NOMO-1 (cell line): ENCODE data around the gene CPSF2.
A peak's percentile ranks its signal among the peaks of the same experiment; 100 is the strongest.

Experiments used
- DNase-seq, 2 experiments: peaks; one replicate each; lab custom pipeline; 2025; ENCODE audit not compliant: unreplicated experiment in 2 of 2; lab: John Stamatoyannopoulos, UW

The CPSF2 gene

DNA sequence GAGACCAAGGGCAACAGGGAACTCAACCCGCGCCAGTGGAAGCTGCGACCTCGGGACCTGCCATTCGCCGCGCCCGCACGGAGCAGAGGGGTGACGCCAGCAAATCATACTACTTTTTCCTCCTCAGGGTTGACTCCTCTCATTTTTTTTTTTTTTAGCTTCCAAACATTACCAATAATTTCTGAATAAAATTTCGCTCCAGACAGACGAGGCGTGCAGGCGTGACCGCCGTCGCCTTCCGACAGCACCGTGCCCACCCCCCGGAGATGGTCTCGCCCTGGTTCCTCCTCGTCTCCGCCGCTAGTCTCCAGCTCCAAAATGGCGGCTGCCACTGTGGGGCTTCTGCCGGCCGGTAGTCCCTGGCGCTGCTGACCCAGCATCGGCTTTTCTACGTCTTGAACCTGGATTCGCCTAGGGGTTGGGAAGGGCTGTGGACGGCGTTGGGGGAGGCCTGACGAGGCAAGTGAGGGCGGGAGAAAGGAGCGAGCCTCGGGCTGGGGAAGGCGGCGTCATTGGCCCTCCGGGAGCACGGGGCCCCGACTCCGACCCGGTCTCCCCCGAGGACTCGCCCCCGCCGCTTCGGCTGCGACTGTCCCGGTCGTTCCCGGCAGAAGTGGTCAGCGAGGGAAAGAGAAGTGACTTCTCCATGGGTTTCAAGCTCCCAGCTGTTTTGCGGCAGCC, at the start of gene CPSF2, which contains the start of gene NDUFB1:
TSS of gene CPSF2 (plus strand) at position 300 of the 681 bp plus-strand sequence. CDS start 9,016 bp downstream, outside the sequence.
TSS of gene NDUFB1 (minus strand) at position 37 of the 681 bp plus-strand sequence. CDS start 4,069 bp downstream, outside the sequence.
- DNase-seq = peak; percentile 79 to 92

DNA sequence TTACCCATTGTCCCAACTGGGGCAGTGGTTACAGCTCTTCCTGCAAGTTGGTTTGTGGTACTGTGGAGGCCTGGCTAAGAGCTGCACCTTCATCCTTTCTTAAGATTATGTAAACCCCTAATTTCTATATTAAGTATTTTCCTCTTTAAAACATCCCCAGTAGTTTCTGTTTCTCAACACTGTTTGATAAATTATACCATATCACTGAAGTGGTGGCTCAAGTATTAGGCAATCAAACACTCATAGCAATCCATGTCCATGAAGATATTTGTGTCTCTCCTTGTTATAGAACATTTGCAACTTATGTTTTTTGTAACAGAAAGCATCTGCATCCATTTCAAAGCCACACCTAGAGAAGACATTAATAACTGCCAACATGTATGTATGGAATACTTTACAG, 47.2 kb upstream of the CPSF2 start:
- DNase-seq = peak; percentile 68 to 92

DNA sequence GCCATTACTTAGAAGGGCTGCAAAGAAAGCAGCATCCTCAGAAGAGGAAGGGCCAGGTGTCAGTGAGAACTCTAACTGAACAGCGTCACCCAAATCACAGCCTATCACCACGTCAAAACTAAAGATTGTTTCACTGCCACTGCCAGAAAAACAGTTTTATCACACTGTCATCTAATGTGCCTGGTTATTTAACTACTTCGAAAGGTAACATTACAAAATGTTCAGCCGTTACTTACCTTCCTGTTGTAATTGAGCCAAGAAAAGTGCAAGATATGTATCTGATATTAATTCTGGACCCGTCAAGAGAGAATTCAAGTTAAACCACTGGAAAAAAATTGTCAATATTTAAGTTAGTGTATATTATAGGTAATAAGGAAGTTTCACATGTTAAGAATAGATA, 33.3 kb upstream of the CPSF2 start:
- DNase-seq = no peak

DNA sequence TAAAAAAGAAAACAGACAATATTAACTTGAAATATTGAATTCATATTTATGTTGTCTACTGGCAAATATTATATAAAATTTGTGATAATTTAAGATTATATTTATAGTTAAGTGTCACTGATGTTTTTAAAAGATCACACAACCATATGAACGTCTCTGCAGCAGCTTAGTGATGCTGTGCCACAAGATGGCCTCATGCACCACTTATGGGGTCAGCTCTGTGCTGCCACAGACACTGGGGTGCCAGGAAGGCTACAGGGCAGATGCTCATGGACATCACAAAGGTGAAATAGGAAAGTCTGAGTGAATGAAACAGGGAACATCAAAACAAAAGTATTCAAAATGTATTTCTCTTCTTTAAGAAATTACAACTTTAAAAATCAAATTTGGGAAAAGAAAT, 28.4 kb upstream of the CPSF2 start:
- DNase-seq = no peak

DNA sequence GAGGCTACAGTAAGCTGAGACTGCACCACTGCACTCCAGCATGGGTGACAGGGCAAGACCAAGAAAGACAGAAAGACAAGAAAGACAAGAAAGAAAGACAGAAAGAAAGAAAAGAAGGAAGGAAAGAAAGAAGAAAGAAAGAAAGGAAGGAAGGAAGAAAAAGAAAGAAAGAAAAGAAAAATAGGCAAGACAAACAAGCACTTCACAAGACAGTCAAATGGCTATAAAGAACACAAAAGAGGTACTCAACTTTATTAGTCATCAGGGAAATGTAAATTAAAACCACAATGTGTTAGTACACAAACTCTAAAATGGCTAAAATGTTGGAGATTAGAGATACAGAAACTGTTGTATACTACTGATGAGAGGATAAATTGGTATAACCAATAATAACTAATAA, 22.0 kb upstream of the CPSF2 start:
- no peak for DNase-seq

DNA sequence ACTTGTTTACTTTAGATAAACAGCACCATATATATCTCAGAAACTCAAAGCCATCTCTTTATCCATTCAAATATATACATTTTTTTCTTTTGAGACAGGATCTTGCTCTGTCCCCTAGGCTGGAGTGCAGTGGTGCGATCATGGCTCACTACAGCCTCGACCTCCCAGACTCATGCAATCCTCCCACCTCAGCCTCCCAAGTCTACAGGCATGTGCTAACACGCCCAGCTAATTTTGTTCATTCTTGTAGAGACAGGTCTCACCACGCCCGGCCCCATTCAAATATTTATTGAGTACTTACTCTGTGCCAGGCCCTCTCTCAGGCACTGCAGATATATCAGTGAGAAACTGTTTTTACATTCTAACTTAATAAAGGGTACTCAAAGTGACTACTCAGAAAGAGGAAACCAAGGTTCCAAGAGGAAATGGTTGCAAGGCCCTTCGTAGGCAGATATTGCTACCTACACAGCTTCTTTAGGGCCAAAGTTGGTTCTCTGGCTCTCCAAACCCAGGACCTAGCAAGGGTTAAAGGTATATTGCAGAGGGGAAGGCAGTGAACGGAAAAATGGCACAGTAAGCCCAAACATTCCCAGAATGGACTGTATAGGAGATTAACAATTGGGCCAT, 18.3 kb upstream of the CPSF2 start:
- DNase-seq = peak in 1 of 2 experiments; percentile 17

DNA sequence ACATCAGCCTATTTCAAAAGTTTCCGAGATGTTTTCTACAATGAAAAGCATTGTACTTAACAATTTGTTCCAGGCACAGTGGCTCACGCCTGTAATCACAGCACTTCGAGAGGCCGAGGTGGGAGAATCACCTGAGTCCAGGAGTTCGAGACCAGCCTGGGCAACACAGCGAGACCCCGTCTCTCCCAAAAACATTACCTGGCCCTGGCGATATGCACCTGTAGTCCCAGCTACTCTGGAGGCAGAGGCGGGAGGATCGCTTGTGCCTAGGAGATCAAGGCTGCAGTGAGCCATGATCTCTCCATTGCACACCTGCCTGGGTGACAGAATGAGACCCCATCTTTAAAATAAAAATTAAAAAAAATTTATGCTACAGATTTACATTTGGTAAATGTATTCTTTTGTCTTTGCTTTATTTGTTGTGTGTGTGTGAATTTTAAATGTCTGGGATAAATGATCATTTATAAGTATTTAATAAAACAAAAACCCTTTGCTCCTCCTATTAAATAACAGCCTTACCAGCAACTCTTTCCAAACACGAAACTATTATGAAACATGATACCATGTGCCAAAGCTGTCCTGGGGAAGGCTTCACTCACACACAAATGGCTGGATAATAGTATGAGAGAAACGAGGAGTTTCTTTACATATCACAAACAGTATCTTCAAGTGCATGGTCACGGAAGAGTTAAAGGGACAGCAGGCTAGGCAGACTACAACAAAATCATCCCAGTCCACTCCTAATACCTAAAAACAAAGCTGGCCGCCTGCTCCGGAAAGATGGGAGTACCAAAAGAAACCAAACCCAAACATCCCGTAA, 16.5 kb upstream of the CPSF2 start:
- DNase-seq = no peak

DNA sequence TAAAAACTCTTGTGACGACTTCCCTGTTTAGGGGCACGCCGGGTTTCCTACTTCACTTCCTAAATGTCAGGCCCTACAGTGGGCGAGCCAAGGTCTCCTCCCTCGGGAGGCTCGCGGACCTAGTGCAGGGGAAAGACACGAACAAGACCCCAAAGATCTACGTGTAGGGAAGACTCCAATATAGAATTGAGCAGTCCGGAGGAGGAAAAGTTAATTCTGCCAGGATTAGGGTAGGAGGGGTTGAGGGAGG, 16.0 kb upstream of the CPSF2 start:
- DNase-seq = peak; percentile 45 to 46

DNA sequence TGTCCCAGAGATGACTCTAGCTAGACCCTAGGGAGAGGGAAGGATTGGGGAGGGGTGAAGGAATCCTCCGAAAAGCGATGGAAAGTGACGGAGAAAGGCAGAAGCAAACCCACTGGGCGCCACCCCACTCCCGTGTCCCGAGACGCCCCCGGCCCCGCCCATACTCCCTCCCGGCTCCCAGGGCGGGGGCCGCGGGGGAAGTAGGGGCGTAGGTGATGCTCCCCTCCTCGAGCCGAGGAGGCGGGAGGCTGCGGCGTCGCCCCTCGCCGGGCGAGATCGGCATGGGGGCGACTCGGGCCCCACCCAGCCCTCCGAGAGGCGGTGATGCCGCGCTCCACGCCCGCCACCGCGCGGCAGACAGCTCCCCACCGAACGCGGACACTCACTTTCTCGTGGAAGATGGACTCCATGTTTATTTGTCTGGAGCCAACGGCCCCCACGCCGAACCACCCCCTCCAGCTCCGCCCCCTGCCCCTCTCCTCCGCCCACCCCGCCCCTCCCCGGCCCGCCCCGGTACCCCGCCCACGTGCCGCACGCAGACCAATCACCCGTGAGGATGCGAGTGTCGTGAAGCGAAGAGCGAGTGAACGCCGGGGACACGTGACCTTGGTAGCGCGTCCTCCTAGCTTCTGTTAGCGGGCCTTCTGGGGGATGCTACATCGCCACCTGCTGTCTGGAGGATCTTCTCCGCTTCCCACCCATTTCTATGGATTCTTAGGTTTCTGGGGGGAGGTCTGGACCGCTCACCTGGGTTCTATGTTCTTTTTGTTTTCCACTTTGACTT, 15.4 kb upstream of the CPSF2 start, which contains the start of gene ATXN3:
TSS of gene ATXN3 (minus strand) at position 440 of the 784 bp plus-strand sequence. CDS start at position 410, 30 bp downstream.
- peak; percentile 91 to 98 for DNase-seq

DNA sequence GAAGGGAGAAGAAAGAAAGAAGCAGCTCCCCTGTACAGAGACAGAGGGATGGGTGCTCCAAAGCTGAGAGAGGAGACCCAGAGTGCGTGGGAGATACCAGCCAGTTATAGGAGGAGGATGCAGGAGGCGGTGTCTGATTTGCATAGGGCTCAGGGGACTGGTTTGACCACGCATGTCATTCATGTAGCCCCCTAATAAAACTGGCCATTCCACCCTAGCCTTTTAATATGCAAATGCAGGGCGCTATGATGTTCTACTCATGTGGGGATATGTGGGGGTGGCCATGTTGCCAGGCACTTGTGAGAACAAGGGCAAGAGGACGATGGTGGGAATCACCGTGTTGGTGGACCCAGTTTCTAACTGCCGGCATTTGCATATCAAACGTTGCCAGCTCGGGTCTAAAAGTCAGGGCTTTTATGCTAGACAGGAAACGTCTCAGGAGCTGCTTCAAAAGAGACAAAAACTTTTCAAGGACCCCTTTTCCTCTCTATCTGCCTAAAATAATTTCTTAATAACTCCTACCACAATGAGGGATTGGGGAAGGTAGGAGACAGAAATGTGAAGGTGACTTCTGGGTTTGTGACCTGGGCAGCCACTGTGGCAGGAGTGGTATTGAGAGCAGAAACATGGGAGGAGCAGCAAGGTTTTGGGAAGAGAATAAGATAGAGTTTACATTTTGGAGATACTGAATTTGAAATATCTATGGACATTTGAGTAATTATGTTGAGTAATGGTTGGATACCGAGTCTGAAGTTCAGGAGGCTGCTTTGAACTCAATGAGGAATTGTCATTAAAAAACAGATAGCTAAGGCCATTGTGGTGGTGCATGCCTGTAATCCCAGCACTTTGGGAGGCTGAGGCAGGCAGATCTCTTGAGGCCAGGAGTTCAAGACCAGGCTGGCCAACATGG, 13.2 kb upstream of the CPSF2 start:
- no peak for DNase-seq

DNA sequence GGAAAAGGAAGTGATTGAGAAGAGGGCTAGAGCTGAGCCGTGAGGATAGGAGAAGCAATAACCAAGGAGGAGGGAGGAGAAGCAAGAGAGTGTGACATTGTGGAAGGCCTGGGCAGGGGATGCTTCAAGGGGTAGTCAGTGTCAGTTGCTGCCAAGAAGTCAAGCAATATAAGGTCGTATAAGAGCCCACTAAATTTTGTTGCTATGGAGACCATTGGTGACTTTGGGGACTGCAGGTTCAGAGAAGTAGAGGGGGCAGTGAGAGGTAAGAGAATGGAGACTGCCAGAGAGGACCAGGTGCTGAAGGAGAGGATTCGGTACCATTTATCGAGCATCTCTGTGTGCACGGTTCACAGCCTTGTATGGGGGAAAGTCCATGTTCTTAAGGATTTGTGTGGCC, 12.3 kb upstream of the CPSF2 start:
- DNase-seq = no peak

DNA sequence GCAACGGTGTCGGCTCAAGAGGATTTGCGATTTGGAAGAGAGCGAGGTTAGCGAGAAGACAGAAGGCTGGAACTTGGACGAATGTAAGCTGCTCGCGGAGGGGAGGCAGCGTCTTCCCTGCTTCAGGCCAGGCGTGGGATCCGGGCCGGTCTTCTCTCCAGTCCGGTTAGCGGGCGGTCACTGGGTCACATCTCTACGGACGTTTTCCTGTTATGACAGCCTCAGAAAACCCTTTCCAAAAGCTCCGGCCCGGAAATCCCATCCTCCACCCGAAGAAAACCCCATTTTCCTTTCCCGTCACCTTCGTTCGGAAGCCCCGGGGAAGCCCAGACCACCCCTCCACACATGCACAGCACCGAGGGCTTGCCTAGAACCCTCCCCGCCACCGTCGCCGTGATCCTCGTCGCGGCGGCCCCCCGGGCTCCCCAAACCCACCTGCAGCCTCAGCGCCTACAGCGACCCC, 531 bp upstream of the CPSF2 start:
- DNase-seq = peak in 1 of 2 experiments; percentile 23

DNA sequence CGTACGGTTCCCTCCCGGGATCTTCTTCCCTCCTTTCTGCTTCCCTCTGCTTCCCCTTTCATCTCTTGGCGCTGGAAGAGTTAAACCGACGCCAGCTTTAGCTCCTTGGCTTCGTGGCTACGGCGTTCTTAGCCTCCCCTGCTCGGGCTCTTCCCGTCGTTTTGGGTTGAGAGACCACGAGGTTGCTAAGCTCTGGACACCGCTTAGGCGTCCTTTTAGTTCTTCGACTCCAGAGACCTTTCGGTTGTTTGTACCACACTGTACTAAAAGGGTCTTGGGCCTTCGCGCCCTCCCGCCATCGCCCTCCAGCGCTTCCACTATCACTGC, 545 bp downstream of the CPSF2 start:
- DNase-seq = peak in 1 of 2 experiments; percentile 24

DNA sequence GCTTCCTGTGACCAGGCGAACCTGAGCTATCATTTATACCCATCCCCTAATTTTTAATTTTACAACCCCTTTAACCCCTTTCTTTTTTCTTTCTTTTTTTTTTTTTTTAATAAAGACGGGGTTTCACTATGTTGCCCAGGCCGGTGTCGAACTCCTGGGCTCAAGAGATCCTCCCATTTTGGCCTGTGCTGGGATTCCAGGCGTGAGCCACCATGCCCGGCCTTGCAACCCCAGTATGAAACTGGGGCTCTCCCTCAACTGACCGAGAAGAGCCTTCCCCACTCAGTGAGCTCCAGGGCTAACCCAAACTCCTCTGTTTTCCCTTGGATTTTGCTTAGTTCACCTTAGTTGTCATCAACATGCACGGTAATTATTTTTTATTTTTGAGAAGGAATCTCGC, 992 bp downstream of the CPSF2 start:
- no peak for DNase-seq

DNA sequence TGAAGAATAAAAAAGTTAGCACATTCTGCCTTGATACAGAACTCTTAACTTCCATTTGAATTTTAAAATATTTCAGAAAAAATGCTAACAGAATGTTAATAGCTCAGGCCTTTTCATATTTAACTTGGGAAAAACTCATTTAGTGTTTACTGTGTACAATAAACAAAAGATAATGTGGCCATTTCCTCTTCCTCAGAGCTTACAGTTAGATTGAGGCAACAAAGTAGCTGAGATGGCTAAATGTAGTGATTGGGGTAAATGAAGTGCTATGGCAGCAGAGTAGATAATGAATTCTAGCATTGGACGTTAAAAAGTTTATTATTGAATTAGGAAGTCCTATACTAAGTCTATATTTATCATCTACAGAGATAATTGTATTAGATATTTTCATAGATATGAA, 12.7 kb downstream of the CPSF2 start:
- no peak for DNase-seq

DNA sequence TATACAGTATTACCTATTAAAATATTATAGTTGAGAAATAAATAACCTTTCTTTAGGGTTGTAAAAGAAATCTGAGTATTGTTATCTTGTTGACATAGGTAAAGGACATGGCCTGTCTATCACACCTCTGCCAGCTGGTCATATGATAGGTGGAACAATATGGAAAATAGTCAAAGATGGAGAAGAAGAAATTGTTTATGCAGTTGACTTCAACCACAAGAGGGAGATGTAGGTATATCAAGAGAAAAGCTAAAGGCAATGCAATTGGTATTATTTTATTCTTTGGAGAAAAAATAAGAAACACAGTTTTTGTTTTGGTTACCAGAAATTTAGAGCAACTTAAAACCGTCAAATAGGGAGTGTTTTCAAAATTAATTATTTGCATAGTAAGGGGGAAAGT, 13.5 kb downstream of the CPSF2 start:
- DNase-seq = peak in 1 of 2 experiments; percentile 25

DNA sequence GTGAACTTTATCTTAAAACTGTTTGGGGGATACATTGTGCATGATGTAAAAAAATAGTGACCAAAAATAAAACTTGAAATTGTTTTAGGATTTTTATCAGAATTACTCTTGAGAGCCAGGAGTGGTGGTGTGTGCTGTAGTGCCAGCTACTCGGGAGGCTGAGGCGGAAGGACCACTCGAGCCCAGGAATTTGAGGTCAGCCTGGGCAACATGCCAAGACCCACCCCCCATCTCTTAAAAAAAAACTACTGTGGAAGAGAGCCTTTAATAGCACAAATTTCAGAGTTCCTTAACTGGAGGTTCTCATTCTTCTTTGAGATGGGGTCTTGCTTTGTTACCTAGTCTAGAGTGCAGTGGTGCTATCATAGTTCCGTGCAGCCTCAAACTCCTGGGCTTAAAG, 21.5 kb downstream of the CPSF2 start:
- DNase-seq = no peak

DNA sequence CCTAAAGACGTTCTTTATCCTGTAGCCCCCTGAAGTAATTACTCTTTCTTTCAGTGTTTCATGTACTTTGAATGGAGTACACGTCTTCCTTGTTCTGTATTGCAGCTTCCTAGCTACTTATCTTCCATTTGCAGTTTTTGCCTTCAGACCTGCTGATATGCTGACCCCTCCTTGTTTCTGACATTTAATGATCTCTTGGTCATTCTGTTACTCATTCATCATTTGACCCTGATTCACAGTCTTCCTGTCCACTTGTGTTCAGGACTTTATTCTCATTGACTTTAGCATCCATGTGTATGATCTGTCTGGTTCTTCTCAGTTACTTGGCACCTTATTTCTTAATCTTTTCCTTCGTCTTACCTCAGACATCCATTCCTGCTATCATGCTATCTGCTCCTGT, 22.2 kb downstream of the CPSF2 start:
- no peak for DNase-seq

DNA sequence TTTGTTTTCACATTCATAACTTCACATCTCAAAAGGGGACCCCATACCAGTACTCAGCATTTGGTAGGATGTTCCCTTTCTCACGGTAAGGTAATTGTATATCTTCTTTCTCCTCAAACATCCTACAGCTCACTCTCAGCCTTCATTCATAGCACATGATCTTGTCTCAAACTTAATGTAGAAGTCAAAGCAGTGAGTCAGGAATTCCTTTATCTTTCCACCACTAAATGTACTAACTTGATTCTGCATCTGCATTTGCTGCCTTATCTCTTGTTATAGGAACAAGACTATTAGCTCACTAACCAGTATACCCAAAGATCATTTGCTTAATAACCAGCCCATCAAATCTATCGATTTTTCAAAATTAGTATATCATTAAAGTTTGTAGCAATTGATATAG, 22.9 kb downstream of the CPSF2 start:
- no peak for DNase-seq

DNA sequence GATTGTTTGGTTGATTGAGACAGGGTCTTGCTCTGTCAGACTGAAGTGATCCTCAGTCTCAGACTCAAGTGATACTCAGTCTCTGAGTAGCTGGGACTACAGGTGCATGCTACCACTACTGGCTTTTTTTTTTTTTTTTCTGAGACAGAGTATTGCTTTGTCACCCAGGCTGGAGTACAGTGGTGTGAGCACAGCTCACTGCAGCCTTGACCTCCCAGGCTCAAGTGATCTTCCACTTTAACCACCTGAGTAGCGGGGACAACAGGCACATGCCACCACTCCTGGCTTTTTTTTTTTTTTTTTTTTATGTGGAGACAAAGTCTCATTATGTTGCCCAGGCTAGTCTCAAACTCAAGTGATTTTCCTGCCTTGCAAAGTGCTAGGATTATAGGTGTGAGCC, 31.8 kb downstream of the CPSF2 start:
- no peak for DNase-seq
